Liver (tissue), 9 donors: ENCODE data around the gene MYH14. TPM values are rescaled to one million over a fixed set of nuclear protein-coding genes. Genes with fewer than 3 reads are reported as not detected.
A peak's percentile ranks its signal among the peaks of the same experiment; 100 is the strongest.

Experiments used
- DNase-seq: peaks from one replicate; pipeline ENCODE4 v3.0.0-alpha.2; 2017; ENCODE audit warnings: low spot score
- H3K27ac ChIP-seq, 2 donors: one replicate each; pipeline ENCODE4 v1.7.0; 2013; ENCODE audit warnings: inconsistent platforms in 2 of 2, low read length in 2 of 2, control low read depth in 1 of 2, low read depth in 1 of 2, mild to moderate bottlenecking in 1 of 2
- H3K27me3 ChIP-seq, 4 donors: one replicate each; pipeline versions ENCODE4 v1.6.1 to v1.7.0; 2013; ENCODE audit warnings: low read length in 3 of 4, inconsistent platforms in 1 of 4, mild to moderate bottlenecking in 1 of 4, moderate library complexity in 1 of 4; ENCODE audit not compliant: control insufficient read depth in 4 of 4, insufficient read depth in 4 of 4
- H3K36me3 ChIP-seq, 4 donors: one replicate each; pipeline versions ENCODE4 v1.6.1 to v1.7.0; 2013; ENCODE audit warnings: low read length in 3 of 4, mild to moderate bottlenecking in 3 of 4, low read depth in 1 of 4, moderate library complexity in 1 of 4; ENCODE audit not compliant: control insufficient read depth in 4 of 4, insufficient read depth in 3 of 4
- H3K4me1 ChIP-seq, 4 donors: one replicate each; pipeline versions ENCODE4 v1.6.1 to v1.7.0; 2013; ENCODE audit warnings: low read length in 3 of 4, mild to moderate bottlenecking in 3 of 4, moderate library complexity in 1 of 4; ENCODE audit not compliant: control insufficient read depth in 4 of 4, insufficient read depth in 4 of 4
- H3K4me3 ChIP-seq, 3 donors: one replicate each; pipeline versions ENCODE4 v1.6.1 to v1.7.0; 2013; ENCODE audit warnings: low read length in 3 of 3, control low read depth in 1 of 3, low read depth in 1 of 3, mild to moderate bottlenecking in 1 of 3
- H3K9ac ChIP-seq, 2 donors: one replicate each; pipeline ENCODE4 v1.7.0; 2013; ENCODE audit warnings: low read length in 2 of 2, mild to moderate bottlenecking in 2 of 2, moderate library complexity in 2 of 2, control low read depth in 1 of 2, low read depth in 1 of 2
- H3K9me3 ChIP-seq, 4 donors: one replicate each; pipeline versions ENCODE4 v1.6.1 to v1.7.0; 2013; ENCODE audit warnings: low read length in 3 of 4; ENCODE audit not compliant: control insufficient read depth in 4 of 4
- CTCF ChIP-seq: fragments of 150-350 bp; IDR thresholded peaks from 2 replicates; pipeline ENCODE4 v1.5.1; 2017; ENCODE audit warnings: improper control_type of control experiment, low read depth, low read length; ENCODE audit not compliant: missing input control
- EGR1 ChIP-seq, 2 donors: IDR thresholded peaks; 2 replicates each; pipeline ENCODE4 v1.6.1; 2016 to 2018; ENCODE audit warnings: antibody characterized with exemption in 2 of 2, low read depth in 2 of 2
- FOXA1 ChIP-seq: IDR thresholded peaks from 2 replicates; pipeline ENCODE4 v1.6.1; 2016; ENCODE audit warnings: antibody characterized with exemption
- FOXA2 ChIP-seq: IDR thresholded peaks from 2 replicates; pipeline ENCODE4 v1.6.1; 2016; ENCODE audit warnings: antibody characterized with exemption
- GABPA ChIP-seq, 2 donors: IDR thresholded peaks in 1 of 2; conservative IDR thresholded peaks in 1 of 2; 2 replicates each; pipeline ENCODE4 v1.6.1; 2016; ENCODE audit warnings: antibody characterized with exemption in 2 of 2, mild to moderate bottlenecking in 1 of 2, moderate library complexity in 1 of 2
- HNF4A ChIP-seq, 2 donors: conservative IDR thresholded peaks; 2 replicates each; pipeline ENCODE4 v1.6.1; 2016; ENCODE audit warnings: antibody characterized with exemption in 2 of 2, mild to moderate bottlenecking in 2 of 2
- HNF4G ChIP-seq: IDR thresholded peaks from 2 replicates; pipeline ENCODE4 v1.6.1; 2016; ENCODE audit warnings: antibody characterized with exemption
- NR2F2 ChIP-seq: IDR thresholded peaks from 2 replicates; pipeline ENCODE4 v1.6.1; 2016; ENCODE audit warnings: antibody characterized with exemption
- RAD21 ChIP-seq, 2 donors: IDR thresholded peaks; 2 replicates each; pipeline ENCODE4 v1.6.1; 2016; ENCODE audit warnings: antibody characterized with exemption in 2 of 2, mild to moderate bottlenecking in 2 of 2
- REST ChIP-seq: IDR thresholded peaks from 2 replicates; pipeline ENCODE4 v1.6.1; 2016; ENCODE audit warnings: antibody characterized with exemption, mild to moderate bottlenecking
- RXRA ChIP-seq, 2 donors: IDR thresholded peaks; 2 replicates each; pipeline ENCODE4 v1.6.1; 2017 to 2018; ENCODE audit warnings: antibody characterized with exemption in 2 of 2, mild to moderate bottlenecking in 1 of 2
- SP1 ChIP-seq: IDR thresholded peaks from 2 replicates; pipeline ENCODE4 v1.6.1; 2018; ENCODE audit warnings: antibody characterized with exemption, mild to moderate bottlenecking
- YY1 ChIP-seq: IDR thresholded peaks from 2 replicates; pipeline ENCODE4 v1.6.1; 2016; ENCODE audit warnings: antibody characterized with exemption, mild to moderate bottlenecking
- WGBS: extraction: QIAGEN DNeasy Blood & Tissue Kit; methylation state at CpG from one replicate; pipeline ENCODE4 v1.1.7; 2013; 5-methylcytosine and 5-hydroxymethylcytosine counted together
- polyA plus RNA-seq, 2 donors: library from polyadenylated mRNA; stranded (reverse) in 1 of 2; unstranded in 1 of 2; fragments of 200-250 nt in 1 of 2; fragments of >200 nt in 1 of 2; fragmentation: Nextera tagmentation in 1 of 2; extraction: Ambion mirVana in 1 of 2; gene quantifications; one replicate each; pipeline versions ENCODE4 v1.2.1 to v1.2.3, GENCODE V29; 2013 to 2015
- total RNA-seq, 2 donors: library from RNA; depleted of rRNA; stranded (reverse); fragments of >200 nt; gene quantifications; one replicate each; pipeline ENCODE4 v1.2.3, GENCODE V29; 2014
- donor health status: healthy.
- donor health status: healthy.
- donor health status: healthy.
- donor health status: healthy.
- donor health status: healthy.

Gene MYH14
- total and polyA plus RNA-seq, 4 donors = 12.4 to 37.5 (median 25.5) TPM

DNA sequence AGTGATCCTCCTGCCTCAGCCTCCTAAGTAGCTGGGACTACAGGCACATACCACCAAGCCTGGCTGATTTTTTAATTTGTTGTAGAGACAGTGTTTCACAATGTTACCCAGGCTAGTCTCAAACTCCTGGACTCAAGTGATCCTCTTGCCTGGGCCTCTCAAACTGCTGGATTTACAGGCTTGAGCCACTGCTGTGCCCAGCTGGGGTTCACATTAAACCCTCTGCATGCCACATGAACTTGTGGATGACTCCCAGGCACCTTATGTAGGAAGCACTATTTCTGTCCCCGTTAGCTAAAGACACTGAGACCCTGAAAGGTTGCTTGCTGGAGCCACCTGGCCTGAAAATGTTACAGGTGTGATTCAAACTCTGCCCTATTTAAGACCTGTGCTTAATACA, 10.5 kb downstream of the MYH14 start:
- H3K9me3 ChIP-seq = no peaks in the 10 kb centered on the region
- H3K4me3 ChIP-seq = no peak overlapping the region
- no peaks in the 10 kb centered on the region for H3K27me3 ChIP-seq
- DNase-seq = no peak
- WGBS = 90% methylated on average over 1 of the region's 1 CpG
- TF ChIP-seq CTCF (no peak), HNF4A (conservative IDR thresholded peaks at IDR 0.05) (no peak), HNF4G (no peak), FOXA1 (no peak), RXRA (IDR thresholded peaks at IDR 0.05) (no peak), REST (no peak), RAD21 (IDR thresholded peaks at IDR 0.05) (no peak), NR2F2 (no peak), SP1 (no peak), EGR1 (IDR thresholded peaks at IDR 0.05; ENCODE audit: low read depth in 2 of 2) (no peak), GABPA (IDR thresholded peaks at IDR 0.05 in 1 of 2, conservative IDR thresholded peaks at IDR 0.05 in 1 of 2) (no peak), YY1 (no peak), FOXA2 (no peak)
- H3K36me3 ChIP-seq = peaks cover 4 to 21% (median 11%) of the 10 kb centered on the region in 4 donors
- H3K27ac ChIP-seq = no peak overlapping the region
- H3K9ac ChIP-seq = no peak overlapping the region
- peaks cover 0 to 5% (median 1%) of the 10 kb centered on the region in 4 donors for H3K4me1 ChIP-seq

DNA sequence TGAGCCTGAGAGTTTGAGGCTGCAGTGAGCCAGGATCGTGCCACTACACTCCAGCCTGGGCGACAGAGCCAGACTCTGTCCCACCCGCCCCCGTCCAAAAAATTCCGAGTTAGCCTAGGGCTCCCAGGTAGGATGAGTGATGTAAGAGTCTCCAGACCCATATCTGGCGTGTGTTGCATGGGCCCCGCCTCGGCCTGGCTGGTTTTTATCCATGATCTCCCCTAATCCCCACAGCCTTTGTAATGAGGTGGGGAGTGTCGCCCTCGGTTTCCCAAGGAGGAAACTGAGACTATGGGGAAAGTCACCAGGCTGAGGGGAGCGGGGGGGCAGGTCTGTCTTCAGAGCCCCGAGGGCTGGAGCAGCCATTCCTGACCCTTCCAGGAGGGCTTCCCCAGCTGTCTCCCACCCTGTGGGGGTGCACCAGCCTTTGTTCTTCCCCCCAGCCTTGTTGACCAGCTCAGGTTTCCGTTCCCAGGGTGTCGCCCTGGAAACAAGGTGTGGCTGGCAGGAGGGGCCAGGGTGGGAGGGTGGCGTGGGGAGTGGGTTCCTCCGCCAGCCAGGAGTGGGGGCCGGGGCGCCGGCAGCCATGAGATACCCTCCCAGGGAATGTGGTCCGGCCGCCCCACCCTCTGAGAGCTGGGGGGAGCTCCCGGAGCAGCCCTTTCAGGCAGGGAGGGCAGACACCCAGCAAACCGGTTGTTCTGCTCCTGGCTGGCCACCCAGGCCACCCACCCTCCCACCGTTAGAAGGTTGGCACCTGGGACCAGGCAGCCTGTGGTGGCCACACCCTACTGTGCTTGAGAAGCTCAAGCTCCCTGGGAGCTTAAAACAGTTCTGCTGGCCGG, 11.5 kb downstream of the MYH14 start:
- DNase-seq = no peak
- 67% methylated on average over 25 of the region's 25 CpGs for WGBS
- H3K36me3 ChIP-seq = peaks cover 4 to 24% (median 11%) of the 10 kb centered on the region in 4 donors
- peak; percentile 16 for TF ChIP-seq SP1
- TF ChIP-seq REST = no peak
- no peak overlapping the region for H3K9ac ChIP-seq
- H3K4me3 ChIP-seq = no peak overlapping the region
- no peaks in the 10 kb centered on the region for H3K27me3 ChIP-seq
- peaks cover 0 to 5% (median 1%) of the 10 kb centered on the region in 4 donors for H3K4me1 ChIP-seq
- no peak overlapping the region for H3K27ac ChIP-seq
- H3K9me3 ChIP-seq = no peaks in the 10 kb centered on the region
